GM06990 (cell line): ENCODE results near the gene ZNF462.

ENCODE experiments used
- DNase-seq: peaks from one replicate; pipeline ENCODE4 v3.0.0-alpha.2; 2011; ENCODE audit not compliant: insufficient read length; ENCODE audit errors: extremely low read depth
- H3K27me3 ChIP-seq: replicated peaks from 2 replicates; pipeline ENCODE4 v1.6.0; 2011; ENCODE audit warnings: low read length; ENCODE audit not compliant: control insufficient read depth, insufficient read depth
- H3K36me3 ChIP-seq: 2 replicates; pipeline ENCODE4 v1.5.1; 2011; ENCODE audit warnings: low read length; ENCODE audit not compliant: control insufficient read depth, insufficient read depth
- H3K4me3 ChIP-seq: replicated peaks from 2 replicates; pipeline ENCODE4 v1.5.1; 2011; ENCODE audit warnings: low read depth, mild to moderate bottlenecking, control low read depth, low read length
- TF ChIP-seq, protein P1 (sequence below): IDR thresholded peaks from 2 replicates; pipeline ENCODE4 v1.5.1; 2011; ENCODE audit warnings: low read length, control low read depth, mild to moderate bottlenecking, inconsistent platforms; ENCODE audit not compliant: insufficient read depth, poor library complexity, severe bottlenecking

Gene ZNF462

DNA sequence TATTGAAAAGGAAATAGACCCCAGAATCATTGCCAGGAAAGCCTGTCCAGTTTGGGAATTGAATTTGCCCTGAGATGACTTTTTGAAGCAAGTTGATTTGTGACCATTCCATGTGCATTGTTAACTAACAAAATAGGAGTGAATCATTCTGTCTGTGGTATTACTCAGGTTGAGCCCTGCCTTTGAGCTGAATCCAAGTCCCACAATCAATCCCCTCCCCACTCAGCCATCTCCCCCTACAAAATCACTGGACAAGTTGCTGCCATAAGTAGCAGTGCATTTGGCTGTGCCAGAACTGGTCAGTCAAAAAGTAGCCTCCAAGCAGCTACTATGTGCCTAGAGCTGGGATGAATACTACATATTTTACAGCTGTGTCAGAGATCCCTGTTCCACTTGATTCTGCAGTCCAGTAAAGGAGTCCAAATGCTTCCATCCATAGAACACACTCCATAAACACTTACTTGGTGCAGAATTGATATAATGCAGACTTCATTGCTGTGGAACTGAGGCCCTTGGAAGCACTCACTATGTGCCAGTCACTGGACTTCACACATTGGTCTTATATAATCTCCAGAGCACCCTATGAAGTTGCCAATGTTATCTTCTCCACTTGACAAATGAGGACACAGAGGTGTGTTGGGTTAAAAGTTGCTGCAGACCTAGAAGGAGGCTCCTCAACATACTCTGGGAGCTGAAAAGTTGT lies 96.1 kb downstream of the ZNF462 start:
- no peak overlapping the region for H3K4me3 ChIP-seq
- H3K27me3 ChIP-seq: no peaks in the 10 kb centered on the region; the same call in 1 of the 2 replicates
- no peaks in the 10 kb centered on the region for H3K36me3 ChIP-seq
- TF ChIP-seq, protein P1, sequence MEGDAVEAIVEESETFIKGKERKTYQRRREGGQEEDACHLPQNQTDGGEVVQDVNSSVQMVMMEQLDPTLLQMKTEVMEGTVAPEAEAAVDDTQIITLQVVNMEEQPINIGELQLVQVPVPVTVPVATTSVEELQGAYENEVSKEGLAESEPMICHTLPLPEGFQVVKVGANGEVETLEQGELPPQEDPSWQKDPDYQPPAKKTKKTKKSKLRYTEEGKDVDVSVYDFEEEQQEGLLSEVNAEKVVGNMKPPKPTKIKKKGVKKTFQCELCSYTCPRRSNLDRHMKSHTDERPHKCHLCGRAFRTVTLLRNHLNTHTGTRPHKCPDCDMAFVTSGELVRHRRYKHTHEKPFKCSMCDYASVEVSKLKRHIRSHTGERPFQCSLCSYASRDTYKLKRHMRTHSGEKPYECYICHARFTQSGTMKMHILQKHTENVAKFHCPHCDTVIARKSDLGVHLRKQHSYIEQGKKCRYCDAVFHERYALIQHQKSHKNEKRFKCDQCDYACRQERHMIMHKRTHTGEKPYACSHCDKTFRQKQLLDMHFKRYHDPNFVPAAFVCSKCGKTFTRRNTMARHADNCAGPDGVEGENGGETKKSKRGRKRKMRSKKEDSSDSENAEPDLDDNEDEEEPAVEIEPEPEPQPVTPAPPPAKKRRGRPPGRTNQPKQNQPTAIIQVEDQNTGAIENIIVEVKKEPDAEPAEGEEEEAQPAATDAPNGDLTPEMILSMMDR: no peak
- DNase-seq: no peak

DNA sequence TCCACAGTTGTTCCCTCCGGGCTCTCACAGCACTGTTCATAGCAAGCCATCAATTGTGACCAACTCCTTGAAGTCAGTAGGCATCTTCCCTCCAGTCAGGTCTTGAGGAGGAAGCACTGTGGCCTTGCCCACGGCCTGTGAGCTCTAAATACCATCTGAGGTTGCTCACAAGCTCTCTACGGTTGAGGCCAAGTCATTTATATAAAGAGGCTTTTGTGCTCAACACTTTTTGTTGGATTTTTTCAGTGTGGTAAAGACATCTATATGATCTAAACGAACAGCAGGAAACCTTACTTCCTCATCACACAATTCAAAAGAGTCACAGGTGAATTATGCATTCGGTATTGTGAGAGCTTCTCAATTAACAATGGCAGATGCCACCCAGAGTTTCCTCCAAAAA lies 97.3 kb downstream of the ZNF462 start:
- H3K36me3 ChIP-seq: no peaks in the 10 kb centered on the region
- no peak overlapping the region for H3K4me3 ChIP-seq
- H3K27me3 ChIP-seq: no peaks in the 10 kb centered on the region
- TF ChIP-seq, protein P1: no peak
- DNase-seq: no peak

DNA sequence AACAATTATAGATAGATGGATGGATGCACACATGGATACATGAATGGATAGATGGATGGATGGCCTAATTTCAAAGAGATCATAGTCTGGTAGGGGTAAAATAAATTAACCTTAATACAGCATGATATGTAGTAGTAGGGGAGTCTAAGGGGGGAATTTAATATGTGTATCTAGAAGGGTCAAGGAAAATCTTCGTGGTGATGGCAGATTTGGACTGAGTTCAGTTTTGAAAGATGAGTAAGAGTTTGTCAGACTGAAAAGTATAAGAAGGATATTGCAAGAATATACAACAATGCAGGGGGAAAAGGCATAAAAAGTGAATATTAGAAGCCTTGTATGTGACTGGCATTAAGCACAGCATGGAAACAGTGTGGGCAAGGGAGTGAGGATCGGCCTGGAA lies 98.7 kb downstream of the ZNF462 start:
- Histone ChIP-seq H3K4me3 (no peak overlapping the region), H3K27me3 (no peaks in the 10 kb centered on the region), H3K36me3 (no peaks in the 10 kb centered on the region)
- no peak for DNase-seq
- TF ChIP-seq, protein P1: no peak

DNA sequence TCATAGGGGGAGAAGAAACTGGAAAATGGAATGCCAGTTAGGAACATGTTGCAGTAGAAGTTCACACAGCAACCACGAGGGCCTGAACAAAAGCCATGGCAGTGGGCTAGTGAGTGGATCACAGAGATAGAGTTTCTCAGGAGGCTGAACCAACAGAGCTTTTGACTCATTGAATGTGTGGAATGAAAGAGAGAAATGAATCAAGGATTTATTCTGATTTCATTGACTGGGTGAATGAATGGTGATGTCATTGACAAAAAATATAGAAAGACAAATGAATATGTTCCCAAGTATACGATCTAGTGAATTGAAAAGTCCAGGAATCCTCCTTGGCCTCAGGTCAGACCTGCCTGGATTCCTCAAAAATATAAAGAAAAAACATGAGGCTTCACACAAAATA lies 99.2 kb downstream of the ZNF462 start:
- H3K36me3 ChIP-seq: no peaks in the 10 kb centered on the region
- TF ChIP-seq, protein P1: no peak

DNA sequence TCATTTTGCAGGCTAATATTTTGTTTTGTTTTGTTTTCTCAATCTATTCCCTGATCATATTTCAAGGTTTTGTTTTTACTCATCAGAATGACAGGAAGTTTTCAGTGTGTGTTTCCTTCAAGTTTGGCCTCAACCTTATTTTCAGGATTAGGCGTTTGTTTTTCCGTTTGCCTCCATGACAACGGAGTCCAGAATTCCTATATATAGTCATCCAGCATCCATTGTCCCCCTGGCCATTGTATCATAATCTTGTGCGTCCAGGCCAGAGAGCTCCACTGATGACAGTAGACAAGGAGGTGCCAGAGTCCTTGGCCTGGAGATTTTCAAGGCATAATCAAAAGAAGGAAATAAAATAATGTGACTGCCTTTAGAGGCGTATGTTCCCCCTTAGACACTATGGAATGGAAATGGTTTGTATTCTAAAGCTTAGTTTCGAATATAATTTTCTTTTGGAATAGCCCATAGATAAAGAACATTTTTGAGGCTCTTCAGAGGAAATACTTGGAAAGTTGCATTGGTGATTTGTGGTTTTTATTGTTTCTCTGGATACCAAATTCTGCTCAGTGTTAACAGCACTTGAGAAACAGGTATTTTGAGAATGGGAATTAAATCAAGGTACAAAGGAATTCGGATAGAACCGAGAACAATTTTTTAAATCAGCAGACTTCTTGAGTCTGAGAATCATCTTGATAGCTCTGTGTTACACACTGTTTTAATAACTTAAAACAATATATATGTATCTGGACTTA lies 99.8 kb downstream of the ZNF462 start:
- H3K4me3 ChIP-seq: no peak overlapping the region
- DNase-seq: no peak
- H3K27me3 ChIP-seq: no peaks in the 10 kb centered on the region
- no peaks in the 10 kb centered on the region for H3K36me3 ChIP-seq
- TF ChIP-seq, protein P1: no peak

More for the DNA sequence above, 99.2 kb downstream of the ZNF462 start:
- no peak for DNase-seq
- Histone ChIP-seq H3K4me3 (no peak overlapping the region), H3K27me3 (no peaks in the 10 kb centered on the region)
